SK-N-MC (cell line): ENCODE results near the gene MAD2L1BP.

Source experiments
- EZH2 ChIP-seq: fragments of 200-600 bp; sonication (generic); IDR thresholded peaks from one replicate; pipeline ENCODE4 v1.6.1; 2017; ENCODE audit warnings: antibody characterized with exemption
- POLR2AphosphoS5 ChIP-seq: IDR thresholded peaks from 2 replicates; pipeline ENCODE4 v1.6.1; 2012; ENCODE audit warnings: mild to moderate bottlenecking, low read depth, low read length, borderline replicate concordance

GRCh38 chr6:43608807-43609206 lies 26.8 kb upstream of the MAD2L1BP start:
- TF ChIP-seq POLR2AphosphoS5, result no peak
- TF ChIP-seq EZH2, result no peak
